Measurements from ENCODE around the gene LITAFD.
A peak's percentile ranks its signal among the peaks of the same experiment; 100 is the strongest.

Gene LITAFD

DNA sequence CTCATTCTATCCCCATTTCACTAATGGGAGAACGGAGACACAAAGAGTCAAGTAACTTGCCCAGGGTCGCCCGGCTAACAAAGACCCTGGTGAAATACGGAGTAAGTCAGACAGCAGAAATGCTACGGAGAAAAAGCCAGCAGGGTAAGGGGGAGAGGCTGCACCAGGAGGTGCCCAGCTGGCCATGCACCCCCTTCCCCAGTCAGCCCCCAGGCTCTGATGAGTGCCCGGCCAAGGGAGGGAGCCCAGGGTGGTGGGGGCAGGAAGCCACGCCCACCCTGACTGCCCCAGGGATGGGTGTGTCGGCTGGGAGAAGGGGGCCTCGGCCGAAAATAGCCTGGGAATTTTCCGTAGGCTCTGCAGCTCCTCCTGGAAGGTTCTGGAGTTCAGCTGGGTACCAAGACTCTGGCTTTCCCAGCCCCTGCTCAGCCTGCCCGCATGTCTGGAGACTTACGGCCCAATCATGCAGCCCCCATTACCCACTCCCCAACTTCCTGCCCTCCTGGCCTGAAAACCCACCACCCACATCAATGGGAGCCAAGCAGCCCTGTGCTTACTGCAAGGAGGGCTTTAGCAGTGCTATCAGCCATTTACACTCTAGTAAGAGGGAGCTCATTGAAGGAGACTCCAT is 17.6 kb upstream of the LITAFD start:
- H3K9me3 ChIP-seq (replicated peaks in 1 of 2; ENCODE audit: control insufficient read depth in 2 of 2, insufficient read depth in 1 of 2, low read depth in 1 of 2, low read length in 2 of 2): peaks cover 0 to 2% of the 10 kb centered on the region in 2 donors
- peaks cover 10 to 44% of the 10 kb centered on the region in 2 donors for H3K36me3 ChIP-seq (replicated peaks in 1 of 2; ENCODE audit: control insufficient read depth in 2 of 2, insufficient read depth in 2 of 2, low read length in 2 of 2)
- H3K4ac ChIP-seq (ENCODE audit: low read length): no peak overlapping the region
- H3K27me3 ChIP-seq (ENCODE audit: control insufficient read depth in 3 of 3, insufficient read depth in 3 of 3, low read depth in 1 of 3, low read length in 3 of 3): no peaks in the 10 kb centered on the region
- H2AFZ ChIP-seq (ENCODE audit: low read length): no peak overlapping the region
- WGBS, 2 donors (ENCODE audit: extremely low coverage in 2 of 2, insufficient read length in 2 of 2, insufficient replicate concordance in 1 of 2): no CpG with 5 or more reads among the region's 13 CpGs
- H3K4me3 ChIP-seq (ENCODE audit: low read length in 2 of 2): no peak overlapping the region
- H3K79me1 ChIP-seq (ENCODE audit: low read depth, low read length): peaks cover 18% of the 10 kb centered on the region
- H3K9ac ChIP-seq (ENCODE audit: low read depth, low read length, poor library complexity): peak overlapping the region; percentile 82
- H2BK12ac ChIP-seq (ENCODE audit: low read length): no peak overlapping the region
- H3K27ac ChIP-seq (replicated peaks; ENCODE audit: low read length): peak overlapping the region; percentile 11
- H4K91ac ChIP-seq (ENCODE audit: low read depth, low read length, poor library complexity): no peak overlapping the region
- H3K18ac ChIP-seq (ENCODE audit: low read length): peak overlapping the region; percentile 80
- peak overlapping the region; percentile 71 for H2AK5ac ChIP-seq (ENCODE audit: low read depth, low read length)
- H3K4me2 ChIP-seq (ENCODE audit: insufficient read depth, low read length, poor library complexity, severe bottlenecking): no peak overlapping the region
- H3K4me1 ChIP-seq (ENCODE audit: control insufficient read depth in 2 of 2, insufficient read depth in 1 of 2, low read depth in 1 of 2, low read length in 2 of 2): peaks cover 21 to 28% of the 10 kb centered on the region in 2 donors
- no peak overlapping the region for H4K8ac ChIP-seq (ENCODE audit: low read depth, low read length)
- H2BK15ac ChIP-seq (ENCODE audit: low read length): no peak overlapping the region
- H3K14ac ChIP-seq (ENCODE audit: low read length): peak overlapping the region; percentile 57
- no peak overlapping the region for H2BK120ac ChIP-seq (ENCODE audit: low read depth, low read length)
- H2BK5ac ChIP-seq (ENCODE audit: low read length): no peak overlapping the region
- no peak overlapping the region for H3K23ac ChIP-seq (ENCODE audit: low read depth, low read length, poor library complexity)
- no peak for DNase-seq (ENCODE audit: low spot score)

DNA sequence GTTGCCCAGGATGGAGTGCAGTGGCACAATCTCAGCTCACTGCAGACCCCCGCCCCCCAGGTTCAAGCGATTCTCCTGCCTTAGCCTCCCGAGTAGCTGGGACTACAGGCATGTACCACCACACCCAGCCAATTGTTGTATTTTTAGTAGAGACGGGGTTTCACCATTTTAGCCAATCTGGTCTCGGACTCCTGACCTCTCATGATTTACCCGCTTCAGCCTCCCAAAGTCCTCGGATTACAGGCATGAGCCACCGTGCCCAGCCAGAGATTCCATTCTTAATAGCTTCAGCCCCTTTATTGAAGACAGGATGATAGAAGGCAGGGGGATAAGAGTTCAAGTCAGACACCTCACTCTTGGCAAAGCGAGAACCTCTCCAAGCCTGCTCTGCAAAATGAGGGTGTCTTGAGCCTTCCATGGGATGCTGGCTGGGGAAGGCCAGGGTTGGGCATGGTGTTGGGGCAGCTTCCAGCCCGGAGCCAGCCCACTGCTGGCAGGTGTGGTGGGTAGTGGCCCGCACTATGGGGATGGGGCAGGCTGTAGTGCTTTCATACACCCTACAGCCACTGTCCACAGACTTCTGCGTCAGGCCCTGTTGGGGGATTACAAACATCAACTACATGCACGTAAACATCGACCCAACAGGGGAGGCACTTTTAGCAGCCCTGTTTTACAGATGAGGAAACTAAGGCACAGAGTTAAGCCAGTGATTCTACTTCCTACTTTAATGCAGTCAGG is 16.8 kb upstream of the LITAFD start:
- Histone ChIP-seq H3K79me1 (ENCODE audit: low read depth, low read length) (peaks cover 13% of the 10 kb centered on the region), H3K4ac (ENCODE audit: low read length) (no peak overlapping the region), H2BK12ac (ENCODE audit: low read length) (no peak overlapping the region), H3K23ac (ENCODE audit: low read depth, low read length, poor library complexity) (no peak overlapping the region), H3K36me3 (replicated peaks in 1 of 2; ENCODE audit: control insufficient read depth in 2 of 2, insufficient read depth in 2 of 2, low read length in 2 of 2) (peaks cover 8 to 38% of the 10 kb centered on the region in 2 donors), H2AK5ac (ENCODE audit: low read depth, low read length) (no peak overlapping the region), H4K91ac (ENCODE audit: low read depth, low read length, poor library complexity) (no peak overlapping the region), H2BK5ac (ENCODE audit: low read length) (no peak overlapping the region), H2BK15ac (ENCODE audit: low read length) (no peak overlapping the region), H3K18ac (ENCODE audit: low read length) (peak overlapping the region; percentile 12), H3K27me3 (ENCODE audit: control insufficient read depth in 3 of 3, insufficient read depth in 3 of 3, low read depth in 1 of 3, low read length in 3 of 3) (no peaks in the 10 kb centered on the region), H4K8ac (ENCODE audit: low read depth, low read length) (no peak overlapping the region), H3K4me1 (ENCODE audit: control insufficient read depth in 2 of 2, insufficient read depth in 1 of 2, low read depth in 1 of 2, low read length in 2 of 2) (peaks cover 24 to 28% of the 10 kb centered on the region in 2 donors), H3K27ac (replicated peaks; ENCODE audit: low read length) (no peak overlapping the region), H2AFZ (ENCODE audit: low read length) (no peak overlapping the region), H3K9me3 (replicated peaks in 1 of 2; ENCODE audit: control insufficient read depth in 2 of 2, insufficient read depth in 1 of 2, low read depth in 1 of 2, low read length in 2 of 2) (peaks cover 0 to 2% of the 10 kb centered on the region in 2 donors), H3K9ac (ENCODE audit: low read depth, low read length, poor library complexity) (peak overlapping the region; percentile 50), H3K4me3 (ENCODE audit: low read length in 2 of 2) (no peak overlapping the region), H2BK120ac (ENCODE audit: low read depth, low read length) (no peak overlapping the region), H3K4me2 (ENCODE audit: insufficient read depth, low read length, poor library complexity, severe bottlenecking) (no peak overlapping the region), H3K14ac (ENCODE audit: low read length) (no peak overlapping the region)
- WGBS, 2 donors (ENCODE audit: extremely low coverage in 2 of 2, insufficient read length in 2 of 2, insufficient replicate concordance in 1 of 2): no CpG with 5 or more reads among the region's 14 CpGs
- no peak for DNase-seq (ENCODE audit: low spot score)

- H3K14ac ChIP-seq (ENCODE audit: low read length): peak overlapping the region; percentile 47
- no peak overlapping the region for H2AFZ ChIP-seq (ENCODE audit: low read length)
- peaks cover 6 to 37% of the 10 kb centered on the region in 2 donors for H3K36me3 ChIP-seq (replicated peaks in 1 of 2; ENCODE audit: control insufficient read depth in 2 of 2, insufficient read depth in 2 of 2, low read length in 2 of 2)
- H3K27me3 ChIP-seq (ENCODE audit: control insufficient read depth in 3 of 3, insufficient read depth in 3 of 3, low read depth in 1 of 3, low read length in 3 of 3): no peaks in the 10 kb centered on the region
- no CpG with 5 or more reads among the region's 30 CpGs for WGBS, 2 donors (ENCODE audit: extremely low coverage in 2 of 2, insufficient read length in 2 of 2, insufficient replicate concordance in 1 of 2)
- H3K9ac ChIP-seq (ENCODE audit: low read depth, low read length, poor library complexity): peak overlapping the region; percentile 93
- H3K4me1 ChIP-seq (ENCODE audit: control insufficient read depth in 2 of 2, insufficient read depth in 1 of 2, low read depth in 1 of 2, low read length in 2 of 2): peaks cover 27 to 28% of the 10 kb centered on the region in 2 donors
- H2BK5ac ChIP-seq (ENCODE audit: low read length): peak overlapping the region; percentile 27
- H4K91ac ChIP-seq (ENCODE audit: low read depth, low read length, poor library complexity): no peak overlapping the region
- peak overlapping the region; percentile 96 for H3K4me3 ChIP-seq (ENCODE audit: low read length in 2 of 2)
- no peak overlapping the region for H3K4ac ChIP-seq (ENCODE audit: low read length)
- H4K8ac ChIP-seq (ENCODE audit: low read depth, low read length): no peak overlapping the region
- peak overlapping the region; percentile 95 for H3K18ac ChIP-seq (ENCODE audit: low read length)
- peak overlapping the region; percentile 81 for H3K23ac ChIP-seq (ENCODE audit: low read depth, low read length, poor library complexity)
- DNase-seq (ENCODE audit: low spot score): peak; percentile 94
- H2BK12ac ChIP-seq (ENCODE audit: low read length): no peak overlapping the region
- peak overlapping the region; percentile 76 for H3K27ac ChIP-seq (replicated peaks; ENCODE audit: low read length)
- peak overlapping the region; percentile 22 for H2BK15ac ChIP-seq (ENCODE audit: low read length)
- H2AK5ac ChIP-seq (ENCODE audit: low read depth, low read length): peak overlapping the region; percentile 58
- H3K4me2 ChIP-seq (ENCODE audit: insufficient read depth, low read length, poor library complexity, severe bottlenecking): peak overlapping the region; percentile 97
- H2BK120ac ChIP-seq (ENCODE audit: low read depth, low read length): no peak overlapping the region
- H3K9me3 ChIP-seq (replicated peaks in 1 of 2; ENCODE audit: control insufficient read depth in 2 of 2, insufficient read depth in 1 of 2, low read depth in 1 of 2, low read length in 2 of 2): peaks cover 0 to 2% of the 10 kb centered on the region in 2 donors
- H3K79me1 ChIP-seq (ENCODE audit: low read depth, low read length): peaks cover 13% of the 10 kb centered on the region
Observed at GRCh38 chr16:8866118-8866883, 15.8 kb upstream of the LITAFD start.

DNA sequence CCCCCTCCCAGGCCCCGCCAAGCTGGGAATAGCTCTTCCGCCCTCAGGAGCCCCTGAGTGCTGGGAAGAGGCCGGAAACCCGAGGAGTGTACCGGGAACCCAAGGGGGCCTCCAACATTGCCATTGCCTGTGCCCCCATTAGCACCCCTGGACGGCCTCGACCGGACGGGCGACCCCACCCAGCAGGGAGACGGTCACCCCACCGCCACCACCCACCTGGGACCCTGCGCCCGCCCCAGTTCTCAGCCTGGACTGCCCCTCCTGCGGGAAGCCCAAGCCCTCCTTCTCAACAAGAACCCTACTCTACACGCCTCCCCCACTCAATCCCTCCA is 15.3 kb upstream of the LITAFD start:
- peaks cover 0 to 2% of the 10 kb centered on the region in 2 donors for H3K9me3 ChIP-seq (replicated peaks in 1 of 2; ENCODE audit: control insufficient read depth in 2 of 2, insufficient read depth in 1 of 2, low read depth in 1 of 2, low read length in 2 of 2)
- peaks cover 5 to 37% of the 10 kb centered on the region in 2 donors for H3K36me3 ChIP-seq (replicated peaks in 1 of 2; ENCODE audit: control insufficient read depth in 2 of 2, insufficient read depth in 2 of 2, low read length in 2 of 2)
- H3K27ac ChIP-seq (replicated peaks; ENCODE audit: low read length): peak overlapping the region; percentile 76
- H2BK15ac ChIP-seq (ENCODE audit: low read length): peak overlapping the region; percentile 22
- H3K4me3 ChIP-seq (ENCODE audit: low read length in 2 of 2): peak overlapping the region; percentile 96
- H3K23ac ChIP-seq (ENCODE audit: low read depth, low read length, poor library complexity): peak overlapping the region; percentile 81
- DNase-seq (ENCODE audit: low spot score): no peak
- no peaks in the 10 kb centered on the region for H3K27me3 ChIP-seq (ENCODE audit: control insufficient read depth in 3 of 3, insufficient read depth in 3 of 3, low read depth in 1 of 3, low read length in 3 of 3)
- no CpG with 5 or more reads among the region's 16 CpGs for WGBS, 2 donors (ENCODE audit: extremely low coverage in 2 of 2, insufficient read length in 2 of 2, insufficient replicate concordance in 1 of 2)
- H3K4me2 ChIP-seq (ENCODE audit: insufficient read depth, low read length, poor library complexity, severe bottlenecking): peak overlapping the region; percentile 97
- H2BK12ac ChIP-seq (ENCODE audit: low read length): no peak overlapping the region
- H3K9ac ChIP-seq (ENCODE audit: low read depth, low read length, poor library complexity): peak overlapping the region; percentile 93
- no peak overlapping the region for H2BK120ac ChIP-seq (ENCODE audit: low read depth, low read length)
- H3K14ac ChIP-seq (ENCODE audit: low read length): peak overlapping the region; percentile 47
- H2AK5ac ChIP-seq (ENCODE audit: low read depth, low read length): peak overlapping the region; percentile 58
- H3K79me1 ChIP-seq (ENCODE audit: low read depth, low read length): peaks cover 13% of the 10 kb centered on the region
- peak overlapping the region; percentile 95 for H3K18ac ChIP-seq (ENCODE audit: low read length)
- no peak overlapping the region for H4K91ac ChIP-seq (ENCODE audit: low read depth, low read length, poor library complexity)
- no peak overlapping the region for H3K4ac ChIP-seq (ENCODE audit: low read length)
- no peak overlapping the region for H2AFZ ChIP-seq (ENCODE audit: low read length)
- no peak overlapping the region for H4K8ac ChIP-seq (ENCODE audit: low read depth, low read length)
- peak overlapping the region; percentile 27 for H2BK5ac ChIP-seq (ENCODE audit: low read length)
- peaks cover 24 to 28% of the 10 kb centered on the region in 2 donors for H3K4me1 ChIP-seq (ENCODE audit: control insufficient read depth in 2 of 2, insufficient read depth in 1 of 2, low read depth in 1 of 2, low read length in 2 of 2)

Data from neuronal stem cell (in vitro differentiated cells).